K562 (cell line): ENCODE data around the gene EIF3J. TPM values are rescaled to one million over a fixed set of nuclear protein-coding genes. Genes with fewer than 3 reads are reported as not detected.

ENCODE experiments used
- ATAC-seq: fragments of 200-7000 bp; cut with Tn5 transposase; 3 replicates; pipeline ENCODE4 v1.9.1; 2020; ENCODE audit warnings: moderate library complexity
- BruUV-seq: library from RNA; stranded (reverse); fragments of 400-500 nt; replicated peaks from 2 replicates; lab custom pipeline; 2021; lab: Mats Ljungman, UMichigan
- CTCF ChIA-PET: fragments of 300-600 bp; formaldehyde crosslinking; extraction: SDS; loops from one replicate; lab custom pipeline; 2021; ENCODE audit warnings: low intra/inter-chr PET ratio; lab: Yijun Ruan, JAX
- POLR2A ChIA-PET: fragments of 300-600, 350-650 bp; sonication (Branson Sonifier 250); formaldehyde crosslinking; extraction: SDS; loops from one replicate; lab custom pipeline; 2021; ENCODE audit warnings: antibody characterized with exemption, inconsistent platforms; lab: Yijun Ruan, JAX
- DNase-seq, 4 experiments: peaks; one replicate each; pipeline versions ENCODE4 v3.0.0 to v3.0.0-alpha.2; 2011 to 2018; ENCODE audit warnings: low spot score in 3 of 4, mixed read lengths in 3 of 4; ENCODE audit errors: extremely low read depth in 1 of 4
- FAIRE-seq: peaks from 2 replicates; lab custom pipeline; 2011; peaks lifted over from hg19 to GRCh38; lab: Jason Lieb, UNC
- H2AFZ ChIP-seq: 2 replicates; pipeline ENCODE4 v1.6.0; 2011; ENCODE audit warnings: low read depth, low read length, control low read depth, inconsistent platforms
- H3K27ac ChIP-seq: fragments of 200-600 bp; 3 replicates; pipeline ENCODE4 v1.8.0; 2011; ENCODE audit warnings: low read depth, mild to moderate bottlenecking, control low read depth, inconsistent platforms, low read length, moderate library complexity, mixed read lengths; ENCODE audit errors: extremely low read depth
- H3K27me3 ChIP-seq, 2 experiments: fragments of 300-600 bp in 1 of 2; 2 replicates in 1 of 2; 3 replicates in 1 of 2; pipeline versions ENCODE4 v1.6.0 to v1.8.0; 2011; ENCODE audit warnings: inconsistent platforms in 2 of 2, low read length in 2 of 2, mild to moderate bottlenecking in 1 of 2, mixed read lengths in 1 of 2, moderate library complexity in 1 of 2; ENCODE audit not compliant: control insufficient read depth in 2 of 2, insufficient read depth in 2 of 2
- H3K36me3 ChIP-seq: fragments of 300-600 bp; 3 replicates; pipeline ENCODE4 v1.8.0; 2011; ENCODE audit warnings: mild to moderate bottlenecking, low read length, inconsistent platforms; ENCODE audit not compliant: control insufficient read depth, insufficient read depth
- H3K4me1 ChIP-seq, 2 experiments: fragments of 200-600 bp in 1 of 2; replicated peaks in 1 of 2; 2 replicates in 1 of 2; 3 replicates in 1 of 2; pipeline versions ENCODE4 v1.5.1 to v1.8.0; 2011; ENCODE audit warnings: inconsistent platforms in 2 of 2, low read length in 2 of 2, mild to moderate bottlenecking in 1 of 2, mixed read lengths in 1 of 2, moderate library complexity in 1 of 2; ENCODE audit not compliant: control insufficient read depth in 2 of 2, insufficient read depth in 2 of 2
- H3K4me2 ChIP-seq: 2 replicates; pipeline ENCODE4 v1.6.1; 2011; ENCODE audit warnings: low read length, control low read depth, inconsistent platforms, mixed read lengths; ENCODE audit not compliant: insufficient read depth
- H3K4me3 ChIP-seq: fragments of 200-600 bp; sonication (generic), shearing (Covaris generic); 2 replicates; pipeline ENCODE4 v1.5.1; 2016; ENCODE audit warnings: control low read depth, inconsistent platforms
- H3K79me2 ChIP-seq: fragments of 200-600 bp; 3 replicates; pipeline ENCODE4 v1.8.0; 2011; ENCODE audit warnings: low read length, inconsistent platforms; ENCODE audit not compliant: control insufficient read depth, insufficient read depth
- H3K9ac ChIP-seq, 2 experiments: 2 replicates each; pipeline versions ENCODE4 v1.6.0 to v1.6.1; 2011; ENCODE audit warnings: low read depth in 2 of 2, low read length in 2 of 2, control low read depth in 1 of 2, inconsistent platforms in 1 of 2, mild to moderate bottlenecking in 1 of 2, mixed read lengths in 1 of 2; ENCODE audit not compliant: insufficient read depth in 1 of 2
- H3K9me1 ChIP-seq: one replicate; pipeline ENCODE4 v1.6.0; 2011; ENCODE audit warnings: inconsistent platforms, mild to moderate bottlenecking, low read length, moderate library complexity; ENCODE audit not compliant: control insufficient read depth, insufficient read depth
- H3K9me3 ChIP-seq: replicated peaks from 2 replicates; pipeline ENCODE4 v1.5.1; 2011; ENCODE audit warnings: low read depth, low read length, inconsistent platforms; ENCODE audit not compliant: control insufficient read depth, insufficient read depth
- H4K20me1 ChIP-seq: replicated peaks from 2 replicates; pipeline ENCODE4 v1.6.1; 2011; ENCODE audit warnings: low read length, inconsistent platforms, mixed read lengths; ENCODE audit not compliant: control insufficient read depth, insufficient read depth
- CREB1 ChIP-seq, 2 experiments: sonication (generic) in 1 of 2; formaldehyde crosslinking in 1 of 2; IDR thresholded peaks; 2 replicates each; pipeline versions ENCODE4 v1.6.1 to v1.8.0; 2012 to 2022; ENCODE audit warnings: inconsistent platforms in 1 of 2, mild to moderate bottlenecking in 1 of 2, missing genetic modification reagents in 1 of 2, moderate library complexity in 1 of 2
- DNMT1 ChIP-seq: fragments of 450-650 bp; IDR thresholded peaks from 2 replicates; pipeline ENCODE4 v1.6.1; 2016; ENCODE audit warnings: antibody characterized with exemption, mild to moderate bottlenecking
- EP300 ChIP-seq: IDR thresholded peaks from 2 replicates; pipeline ENCODE4 v1.6.1; 2012; ENCODE audit warnings: low read length, improper control_type of control experiment
- FOS ChIP-seq: IDR thresholded peaks from 3 replicates; pipeline ENCODE4 v1.6.1; 2011; ENCODE audit not compliant: insufficient read length; ENCODE audit errors: extremely low read depth
- GATAD2B ChIP-seq: fragments of 450-650 bp; IDR thresholded peaks from 2 replicates; pipeline ENCODE4 v1.6.1; 2017; ENCODE audit warnings: mild to moderate bottlenecking, borderline replicate concordance
- POLR3A ChIP-seq: IDR thresholded peaks from 2 replicates; pipeline ENCODE4 v1.6.1; 2011; ENCODE audit warnings: borderline replicate concordance, mild to moderate bottlenecking, moderate library complexity; ENCODE audit not compliant: insufficient read length, insufficient read depth; ENCODE audit errors: extremely low read depth
- RBM39 ChIP-seq: fragments of 200-400 bp; formaldehyde crosslinking; optimal IDR thresholded peaks from 2 replicates; pipeline ENCODE3; 2018; ENCODE audit warnings: low read depth, low read length
- RFX7 ChIP-seq: fragments of 250-450 bp; sonication (Bioruptor Pico); IDR thresholded peaks from 2 replicates; pipeline ENCODE4 v1.5.1; 2021; ENCODE audit warnings: mild to moderate bottlenecking
- TAF7 ChIP-seq: fragments of 450-650 bp; IDR thresholded peaks from 2 replicates; pipeline ENCODE4 v1.6.1; 2016; ENCODE audit warnings: missing genetic modification characterization, missing compliant biosample characterization
- ZC3H4 ChIP-seq: sonication (generic); formaldehyde crosslinking; IDR thresholded peaks from 2 replicates; pipeline ENCODE4 v1.9.0; 2021; ENCODE audit warnings: missing genetic modification reagents, borderline replicate concordance
- ZEB2 ChIP-seq: fragments of 450-650 bp; IDR thresholded peaks from 2 replicates; pipeline ENCODE4 v1.6.1; 2016
- ZKSCAN8 ChIP-seq: fragments of 200-800 bp; sonication (Bioruptor generic); IDR thresholded peaks from 2 replicates; pipeline ENCODE4 v1.6.1; 2016; ENCODE audit warnings: missing genetic modification characterization, missing compliant biosample characterization
- ZNF217 ChIP-seq: sonication (generic); formaldehyde crosslinking; IDR thresholded peaks from 2 replicates; pipeline ENCODE4 v1.8.0; 2022; ENCODE audit warnings: mild to moderate bottlenecking, missing genetic modification reagents
- WGBS: fragments of 100-300 bp; shearing (Covaris generic); methylation state at CpG from one replicate; pipeline ENCODE4 v1.1.6; 2016; ENCODE audit warnings: low coverage, mixed read lengths; ENCODE audit not compliant: insufficient coverage; ENCODE audit errors: missing lambda C conversion rate; 5-methylcytosine and 5-hydroxymethylcytosine counted together
- in situ Hi-C: fragments of 300-500 bp; cut with MboI; formaldehyde crosslinking; loops from 4 replicates; pipeline ENCODE4 v1.15.0; 2018; ENCODE audit warnings: inconsistent platforms, mixed read lengths
- intact Hi-C: fragments of 100-400 bp; cut with micrococcal nuclease; formaldehyde crosslinking; loops from 2 replicates; pipeline ENCODE4 v1.14.2; 2022
- polyA plus RNA-seq, 8 experiments: library from polyadenylated mRNA; depleted of rRNA in 4 of 8; stranded (reverse) in 5 of 8; unstranded in 3 of 8; fragments of >200 nt; fragmentation: Nextera tagmentation in 2 of 8; fragmentation: Illumina TruSeq in 1 of 8; extraction: Ambion mirVana in 2 of 8; extraction: Trizol in 1 of 8; gene quantifications; 2 replicates each; pipeline versions ENCODE4 v1.2.1 to v1.2.3, GENCODE V29; 2011 to 2014; ENCODE audit warnings: inconsistent platforms in 1 of 8, missing spikeins in 1 of 8
- total RNA-seq, 7 experiments: library from RNA; depleted of rRNA in 6 of 7; stranded (reverse); fragments of >200 nt in 6 of 7; fragmentation: Illumina TruSeq in 2 of 7; extraction: Trizol in 2 of 7; gene quantifications; 2 replicates each; pipeline versions ENCODE4 v1.2.1 to v1.2.3, GENCODE V29; 2011 to 2021; ENCODE audit warnings: low replicate concordance in 1 of 7
- TF ChIP-seq, protein P1 (sequence below): sonication (generic); formaldehyde crosslinking; IDR thresholded peaks from 2 replicates; pipeline ENCODE4 v1.4.0; 2020; ENCODE audit warnings: mild to moderate bottlenecking, missing genetic modification reagents
- TF ChIP-seq, protein P2 (sequence below): fragments of 250-450 bp; sonication (Bioruptor Pico); IDR thresholded peaks from 2 replicates; pipeline ENCODE4 v1.4.0; 2020; ENCODE audit warnings: mild to moderate bottlenecking, moderate library complexity
- TF ChIP-seq, protein P3 (sequence below): fragments of 200-400 bp; formaldehyde crosslinking; IDR thresholded peaks from 2 replicates; pipeline ENCODE4 v1.6.1; 2017; ENCODE audit warnings: mild to moderate bottlenecking, low read depth, low read length, moderate library complexity

The EIF3J gene
- total and polyA plus RNA-seq, 9 of the 15 experiments (the other 6 are each of a cell fraction or from before 2014, with no cell fraction given): 44.2 to 217 (median 151) TPM

DNA sequence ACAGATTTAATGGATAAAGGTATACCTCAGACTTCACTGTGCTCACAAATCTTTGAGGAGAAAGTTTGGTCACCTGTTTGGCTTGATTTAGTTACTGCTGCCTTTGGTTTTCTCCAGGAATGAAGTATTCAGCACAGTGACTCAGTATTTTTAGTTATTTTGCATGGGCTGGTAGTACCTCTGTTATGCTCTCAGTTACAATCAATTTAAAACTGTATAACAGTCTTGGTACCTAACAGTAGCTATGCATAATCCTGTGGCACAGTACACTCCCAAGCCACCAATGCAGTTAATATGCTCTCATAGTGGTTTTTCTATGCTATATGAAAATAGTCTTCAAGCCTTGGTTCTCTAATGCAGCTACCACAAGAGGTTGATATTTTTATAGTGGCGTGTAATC, 11.9 kb upstream of the EIF3J start (continued):
- TF ChIP-seq, protein P1, sequence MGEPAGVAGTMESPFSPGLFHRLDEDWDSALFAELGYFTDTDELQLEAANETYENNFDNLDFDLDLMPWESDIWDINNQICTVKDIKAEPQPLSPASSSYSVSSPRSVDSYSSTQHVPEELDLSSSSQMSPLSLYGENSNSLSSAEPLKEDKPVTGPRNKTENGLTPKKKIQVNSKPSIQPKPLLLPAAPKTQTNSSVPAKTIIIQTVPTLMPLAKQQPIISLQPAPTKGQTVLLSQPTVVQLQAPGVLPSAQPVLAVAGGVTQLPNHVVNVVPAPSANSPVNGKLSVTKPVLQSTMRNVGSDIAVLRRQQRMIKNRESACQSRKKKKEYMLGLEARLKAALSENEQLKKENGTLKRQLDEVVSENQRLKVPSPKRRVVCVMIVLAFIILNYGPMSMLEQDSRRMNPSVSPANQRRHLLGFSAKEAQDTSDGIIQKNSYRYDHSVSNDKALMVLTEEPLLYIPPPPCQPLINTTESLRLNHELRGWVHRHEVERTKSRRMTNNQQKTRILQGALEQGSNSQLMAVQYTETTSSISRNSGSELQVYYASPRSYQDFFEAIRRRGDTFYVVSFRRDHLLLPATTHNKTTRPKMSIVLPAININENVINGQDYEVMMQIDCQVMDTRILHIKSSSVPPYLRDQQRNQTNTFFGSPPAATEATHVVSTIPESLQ: no peak

DNA sequence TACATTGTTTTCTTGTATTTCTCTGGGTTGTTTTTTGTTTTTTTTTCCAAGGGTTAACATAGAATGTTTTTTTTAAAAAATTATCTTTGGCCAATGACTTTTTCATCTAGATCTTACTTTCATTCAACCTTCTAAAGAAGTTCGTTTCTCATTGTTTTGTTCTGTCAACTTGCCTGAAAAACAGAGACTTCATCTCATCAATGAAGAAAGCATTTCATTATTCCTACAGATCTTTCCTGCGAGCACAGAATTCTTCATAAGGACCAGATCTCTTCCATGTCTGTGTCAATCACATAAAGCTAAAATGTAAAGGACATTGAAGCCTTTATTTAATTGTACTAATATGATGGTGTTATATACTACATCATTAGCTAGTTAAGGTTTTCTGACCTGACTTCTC, 9.7 kb upstream of the EIF3J start:
- no peaks in the 10 kb centered on the region for H3K79me2 ChIP-seq
- no peak overlapping the region for H2AFZ ChIP-seq
- WGBS: 46% methylated on average over 2 of the region's 2 CpGs
- POLR2A ChIA-PET: interaction anchor here (1.4 kb wide), 2 partner anchors 10 to 11 kb away, joined by 7 to 8 read pairs; partner anchors contain the start of gene EIF3J
- intact Hi-C loops: no loop called here
- no peak overlapping the region for H3K27ac ChIP-seq
- H3K9ac ChIP-seq: no peak overlapping the region
- TF ChIP-seq, protein P2, sequence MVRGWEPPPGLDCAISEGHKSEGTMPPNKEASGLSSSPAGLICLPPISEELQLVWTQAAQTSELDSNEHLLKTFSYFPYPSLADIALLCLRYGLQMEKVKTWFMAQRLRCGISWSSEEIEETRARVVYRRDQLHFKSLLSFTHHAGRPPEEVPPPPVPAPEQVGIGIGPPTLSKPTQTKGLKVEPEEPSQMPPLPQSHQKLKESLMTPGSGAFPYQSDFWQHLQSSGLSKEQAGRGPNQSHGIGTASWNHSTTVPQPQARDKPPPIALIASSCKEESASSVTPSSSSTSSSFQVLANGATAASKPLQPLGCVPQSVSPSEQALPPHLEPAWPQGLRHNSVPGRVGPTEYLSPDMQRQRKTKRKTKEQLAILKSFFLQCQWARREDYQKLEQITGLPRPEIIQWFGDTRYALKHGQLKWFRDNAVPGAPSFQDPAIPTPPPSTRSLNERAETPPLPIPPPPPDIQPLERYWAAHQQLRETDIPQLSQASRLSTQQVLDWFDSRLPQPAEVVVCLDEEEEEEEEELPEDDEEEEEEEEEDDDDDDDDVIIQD (CRISPR knock-in tag): no peak
- TF ChIP-seq POLR3A (no peak), RBM39 (no peak), ZKSCAN8 (CRISPR knock-in tag) (no peak), RFX7 (no peak), ZEB2 (no peak), DNMT1 (no peak), ZC3H4 (CRISPR knock-in tag) (no peak), CREB1 (IDR thresholded peaks at IDR 0.05) (no peak), CREB1 (CRISPR knock-in tag; IDR thresholded peaks at IDR 0.05) (no peak), TAF7 (tag) (no peak), GATAD2B (no peak), FOS (no peak), EP300 (no peak), ZNF217 (no peak)
- TF ChIP-seq, protein P3, sequence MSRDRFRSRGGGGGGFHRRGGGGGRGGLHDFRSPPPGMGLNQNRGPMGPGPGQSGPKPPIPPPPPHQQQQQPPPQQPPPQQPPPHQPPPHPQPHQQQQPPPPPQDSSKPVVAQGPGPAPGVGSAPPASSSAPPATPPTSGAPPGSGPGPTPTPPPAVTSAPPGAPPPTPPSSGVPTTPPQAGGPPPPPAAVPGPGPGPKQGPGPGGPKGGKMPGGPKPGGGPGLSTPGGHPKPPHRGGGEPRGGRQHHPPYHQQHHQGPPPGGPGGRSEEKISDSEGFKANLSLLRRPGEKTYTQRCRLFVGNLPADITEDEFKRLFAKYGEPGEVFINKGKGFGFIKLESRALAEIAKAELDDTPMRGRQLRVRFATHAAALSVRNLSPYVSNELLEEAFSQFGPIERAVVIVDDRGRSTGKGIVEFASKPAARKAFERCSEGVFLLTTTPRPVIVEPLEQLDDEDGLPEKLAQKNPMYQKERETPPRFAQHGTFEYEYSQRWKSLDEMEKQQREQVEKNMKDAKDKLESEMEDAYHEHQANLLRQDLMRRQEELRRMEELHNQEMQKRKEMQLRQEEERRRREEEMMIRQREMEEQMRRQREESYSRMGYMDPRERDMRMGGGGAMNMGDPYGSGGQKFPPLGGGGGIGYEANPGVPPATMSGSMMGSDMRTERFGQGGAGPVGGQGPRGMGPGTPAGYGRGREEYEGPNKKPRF: no peak
- TF ChIP-seq, all 486 proteins: peak for 0
- no peak overlapping the region for H3K4me2 ChIP-seq
- no peaks in the 10 kb centered on the region for H3K9me3 ChIP-seq
- CTCF ChIA-PET: no interaction called here
- no peaks in the 10 kb centered on the region for H4K20me1 ChIP-seq
- BruUV-seq: no TSS peak
- no peak for DNase-seq
- no peaks in the 10 kb centered on the region for H3K4me1 ChIP-seq
- H3K9me1 ChIP-seq: no peaks in the 10 kb centered on the region
- H3K36me3 ChIP-seq: peaks cover 45% of the 10 kb centered on the region; the same call in 1 of the 3 replicates
- no peaks in the 10 kb centered on the region for H3K27me3 ChIP-seq
- no peak for ATAC-seq
- H3K4me3 ChIP-seq: no peak overlapping the region
- in situ Hi-C loops: no loop called here
- no peak for FAIRE-seq
